ENCODE measurements around the gene TAF11L7.
"Not testable (repeated sequence)": the region's sequence is repeated elsewhere in the genome, so short reads cannot be mapped to it uniquely, and the experiment has no call there.

Gene TAF11L7

DNA sequence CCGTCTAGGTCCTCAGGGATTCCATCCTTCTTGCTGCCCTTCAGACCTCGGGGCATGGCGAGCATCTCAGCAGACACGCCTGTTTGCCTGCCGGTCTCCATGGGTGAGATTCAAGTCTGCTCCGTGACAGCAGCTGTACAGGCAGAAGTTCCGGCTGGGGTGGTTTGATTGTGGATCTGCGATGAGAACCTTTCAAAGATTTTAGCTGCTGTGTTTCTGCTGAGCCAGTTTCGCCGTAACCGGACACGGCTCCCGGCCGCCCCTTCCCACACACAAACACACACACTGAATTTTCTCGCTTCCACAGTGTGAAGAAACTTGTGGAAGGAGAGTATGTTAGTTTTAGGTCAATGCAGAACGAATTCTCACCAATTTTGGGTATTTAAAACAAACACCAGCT lies at the start of gene TAF11L7:
TAF11L7 (minus strand) TSS at position 101 of the 400 bp plus-strand sequence.
- DNase-seq (ENCODE audit: low spot score): not testable (repeated sequence)

DNA sequence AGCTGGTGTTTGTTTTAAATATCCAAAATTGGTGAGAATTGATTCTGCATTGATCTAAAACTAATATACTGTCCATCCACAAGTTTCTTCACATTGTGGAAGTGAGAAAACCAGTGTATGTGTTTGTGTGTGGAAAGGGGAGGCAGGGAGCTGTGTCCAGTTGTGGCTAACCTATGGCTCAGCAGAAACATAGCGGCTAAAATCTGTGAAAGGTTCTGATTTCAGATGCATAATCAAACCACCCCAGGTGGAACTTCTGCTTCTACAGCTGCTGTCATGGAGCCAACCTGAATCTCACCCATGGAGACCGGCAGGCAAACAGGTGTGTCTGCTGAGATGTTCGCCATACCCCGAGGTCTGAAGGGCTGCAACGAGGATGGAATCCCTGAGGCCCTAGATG lies 48.6 kb upstream of the TAF11L7 start, which contains the start of gene TAF11L14:
TAF11L14 (plus strand) TSS at position 301 of the 400 bp plus-strand sequence.
- DNase-seq (ENCODE audit: low spot score): no peak

DNA sequence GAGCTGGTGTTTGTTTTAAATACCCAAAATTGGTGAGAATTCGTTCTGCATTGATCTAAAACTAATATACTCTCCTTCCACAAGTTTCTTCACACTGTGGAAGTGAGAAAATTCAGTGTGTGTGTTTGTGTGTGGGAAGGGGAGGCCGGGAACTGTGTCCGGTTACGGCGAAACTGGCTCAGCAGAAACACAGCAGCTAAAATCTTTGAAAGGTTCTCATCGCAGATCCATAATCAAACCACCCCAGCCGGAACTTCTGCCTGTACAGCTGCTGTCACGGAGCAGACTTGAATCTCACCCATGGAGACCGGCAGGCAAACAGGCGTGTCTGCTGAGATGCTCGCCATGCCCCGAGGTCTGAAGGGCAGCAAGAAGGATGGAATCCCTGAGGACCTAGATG lies 46.2 kb upstream of the TAF11L7 start, which contains the start of gene TAF11L13:
TAF11L13 (plus strand) TSS at position 301 of the 400 bp plus-strand sequence.
- not testable (repeated sequence) for DNase-seq (ENCODE audit: low spot score)

DNA sequence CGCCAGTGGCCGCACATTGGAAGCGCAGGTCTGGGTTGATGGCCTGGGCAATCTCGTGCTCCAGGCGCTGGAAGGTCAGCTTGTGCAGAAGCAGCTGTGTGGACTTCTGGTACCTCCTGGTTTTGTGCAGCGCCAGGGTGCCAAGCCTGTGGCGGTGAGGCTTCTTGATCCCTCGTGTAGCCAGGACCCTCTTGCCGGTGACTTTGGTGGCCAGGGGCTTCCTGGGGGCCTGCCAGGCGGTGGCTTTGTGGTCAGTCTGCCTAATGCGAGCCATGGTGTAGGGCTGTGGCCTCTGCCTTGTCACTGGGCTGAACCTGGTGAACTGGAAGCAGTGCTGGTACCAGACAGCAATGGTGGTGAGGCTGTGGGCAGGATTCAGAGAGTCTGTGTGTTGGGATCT lies 40.1 kb upstream of the TAF11L7 start:
- DNase-seq (ENCODE audit: low spot score): no peak

DNA sequence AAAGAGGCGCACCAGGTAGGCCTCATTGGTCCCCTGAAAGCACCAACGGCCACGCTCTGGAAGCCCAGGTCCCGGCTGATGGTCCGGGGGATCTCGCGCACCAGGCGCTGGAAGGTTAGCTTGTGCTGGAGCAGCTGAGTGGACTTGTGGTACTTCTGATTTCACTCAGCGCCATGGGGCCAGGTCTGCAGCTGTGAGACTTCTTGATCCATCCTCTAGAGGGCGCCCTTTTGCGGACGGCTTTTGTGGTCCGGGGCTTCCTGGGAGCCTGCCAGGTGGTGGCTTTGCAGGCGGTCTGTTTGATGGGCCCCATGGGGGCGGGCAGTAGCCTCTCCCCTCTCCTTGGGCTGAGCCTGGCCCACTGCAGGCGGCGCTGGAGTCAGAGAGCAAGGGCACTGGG lies 35.1 kb upstream of the TAF11L7 start:
- no peak for DNase-seq (ENCODE audit: low spot score)

DNA sequence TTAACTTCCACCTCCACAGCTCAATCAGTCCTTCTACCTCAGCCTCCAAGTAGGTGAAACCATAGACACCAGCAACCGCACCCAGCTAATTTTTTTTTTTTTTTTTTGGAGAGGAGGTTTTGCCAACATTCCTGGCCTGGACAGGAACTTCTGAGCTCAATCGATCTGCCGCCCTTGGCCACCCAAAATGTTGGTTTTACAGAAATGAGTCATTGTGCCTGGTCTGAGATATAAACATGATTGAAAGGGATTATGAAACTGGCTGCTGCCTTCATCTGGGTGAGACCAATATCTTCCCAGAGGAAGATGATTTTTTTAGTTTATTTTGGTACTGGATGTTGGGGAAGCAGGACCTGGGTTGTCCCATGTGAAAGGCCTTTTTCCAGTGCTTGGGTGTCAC lies 33.8 kb upstream of the TAF11L7 start:
- no peak for DNase-seq (ENCODE audit: low spot score)

DNA sequence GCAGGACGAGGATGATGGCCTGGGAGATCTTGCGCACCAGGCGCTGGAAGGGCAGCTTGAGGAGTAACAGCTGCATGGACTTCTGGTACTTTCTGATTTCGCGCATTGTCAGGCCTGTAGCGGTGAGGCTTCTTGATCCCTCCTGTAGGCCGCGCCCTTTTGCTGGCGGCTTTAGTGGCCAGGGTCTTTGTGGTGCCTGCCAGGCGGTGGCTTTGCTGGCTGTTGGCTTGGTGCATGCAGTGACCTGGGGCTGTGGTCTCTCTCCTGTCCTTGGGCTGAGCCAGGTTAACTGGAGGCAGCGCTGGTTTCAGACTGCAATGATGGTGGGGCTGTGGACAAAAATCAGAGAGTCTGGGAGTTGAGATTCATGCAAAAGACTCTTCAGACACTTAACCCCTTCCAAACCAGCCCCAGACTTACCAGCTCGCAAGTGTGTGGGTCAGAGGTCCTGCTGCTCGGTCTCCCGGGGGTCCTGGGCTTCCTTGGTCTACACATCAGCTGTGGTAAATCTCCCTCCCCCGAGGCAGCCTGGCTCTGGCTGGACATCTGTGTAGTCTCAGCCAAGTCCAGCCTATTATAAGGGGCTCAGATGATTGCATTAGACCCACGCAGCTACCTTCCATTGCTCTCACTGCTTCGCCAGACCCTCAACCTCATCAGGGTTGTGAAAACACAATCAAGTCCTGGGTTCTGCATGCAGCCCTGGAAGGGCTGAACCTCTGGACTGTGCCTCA lies 29.5 kb upstream of the TAF11L7 start:
- DNase-seq (ENCODE audit: low spot score): no peak

DNA sequence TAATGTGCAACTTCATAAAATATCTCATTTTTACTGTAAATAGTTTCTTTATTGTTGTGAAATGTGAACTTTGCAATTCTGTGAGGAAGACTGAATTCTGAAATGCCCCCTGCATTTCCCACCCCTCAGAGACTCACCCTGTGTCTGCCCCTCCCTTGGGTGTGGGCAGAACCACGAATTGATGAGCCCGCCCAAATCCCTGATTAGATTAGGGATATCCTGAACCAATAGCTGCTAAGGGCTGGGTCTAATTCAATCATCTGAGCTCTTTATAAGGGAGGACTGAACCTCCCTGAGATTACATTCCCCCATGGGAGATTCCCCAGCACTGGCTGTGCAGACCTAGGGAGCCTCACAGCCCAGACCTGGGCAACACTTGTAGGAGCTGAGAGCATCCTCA lies 24.5 kb upstream of the TAF11L7 start, which contains the start of gene TAF11L12:
TAF11L12 (plus strand) TSS at position 301 of the 400 bp plus-strand sequence.
- DNase-seq (ENCODE audit: low spot score): not testable (repeated sequence)

DNA sequence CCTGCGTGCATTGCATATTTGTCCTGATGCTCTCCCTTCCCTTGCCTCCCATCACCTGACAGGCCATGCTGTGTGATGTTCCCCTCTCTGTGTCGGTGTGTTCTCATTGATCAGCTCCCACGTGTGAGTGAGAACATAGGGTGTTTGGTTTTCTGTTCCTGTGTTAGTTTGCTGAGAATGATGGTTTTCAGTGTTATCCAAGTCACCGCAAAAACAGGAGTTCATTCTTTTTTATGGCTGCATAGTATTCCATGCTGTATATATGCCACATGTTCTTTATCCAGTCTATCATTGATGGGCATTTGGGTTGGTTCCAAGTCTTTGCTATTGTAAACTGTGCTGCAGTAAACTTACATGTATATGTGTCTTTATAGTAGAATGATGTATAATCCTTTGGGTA lies 21.9 kb upstream of the TAF11L7 start:
- DNase-seq (ENCODE audit: low spot score): not testable (repeated sequence)

DNA sequence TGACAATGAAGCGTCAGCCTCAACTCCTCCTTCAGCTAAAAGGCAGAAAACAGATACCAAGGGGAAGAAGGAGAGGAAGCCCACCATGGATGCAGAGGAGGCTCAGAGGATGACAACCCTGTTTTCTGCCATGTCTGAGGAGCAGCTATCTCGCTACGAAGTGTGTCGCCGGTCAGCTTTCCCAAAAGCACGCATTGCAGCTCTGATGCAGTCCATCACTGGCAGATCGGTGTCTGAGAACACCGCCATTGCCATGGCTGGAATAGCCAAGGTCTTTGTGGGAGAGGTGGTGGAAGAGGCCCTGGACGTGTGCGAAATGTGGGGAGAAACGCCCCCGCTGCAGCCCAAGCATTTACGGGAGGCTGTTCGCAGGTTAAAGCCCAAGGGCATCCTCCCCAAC lies 19.4 kb upstream of the TAF11L7 start:
- DNase-seq (ENCODE audit: low spot score): no peak

DNA sequence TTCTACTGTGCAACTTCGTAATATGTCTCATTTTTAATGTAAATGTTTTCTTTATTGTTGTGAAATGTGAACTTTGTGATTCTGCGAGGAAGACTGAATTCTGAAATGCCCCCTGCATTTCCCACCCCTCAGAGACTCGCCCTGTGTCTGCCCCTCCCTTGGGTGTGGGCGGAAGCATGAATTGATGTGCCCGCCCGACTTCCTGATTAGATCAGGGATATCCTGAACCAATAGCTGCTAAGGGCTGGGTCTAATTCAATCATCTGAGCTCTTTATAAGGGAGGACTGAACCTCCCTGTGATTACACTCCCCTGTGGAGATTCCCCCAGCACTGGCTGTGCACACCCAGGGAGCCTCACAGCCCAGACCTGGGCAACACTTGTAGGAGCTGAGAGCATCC lies 18.3 kb upstream of the TAF11L7 start, which contains the start of gene TAF11L11:
TAF11L11 (plus strand) TSS at position 304 of the 400 bp plus-strand sequence.
- DNase-seq (ENCODE audit: low spot score): not testable (repeated sequence)

DNA sequence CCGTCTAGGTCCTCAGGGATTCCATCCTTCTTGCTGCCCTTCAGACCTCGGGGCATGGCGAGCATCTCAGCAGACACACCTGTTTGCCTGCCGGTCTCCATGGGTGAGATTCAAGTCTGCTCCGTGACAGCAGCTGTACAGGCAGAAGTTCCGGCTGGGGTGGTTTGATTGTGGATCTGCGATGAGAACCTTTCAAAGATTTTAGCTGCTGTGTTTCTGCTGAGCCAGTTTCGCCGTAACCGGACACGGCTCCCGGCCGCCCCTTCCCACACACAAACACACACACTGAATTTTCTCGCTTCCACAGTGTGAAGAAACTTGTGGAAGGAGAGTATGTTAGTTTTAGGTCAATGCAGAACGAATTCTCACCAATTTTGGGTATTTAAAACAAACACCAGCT lies 12.2 kb upstream of the TAF11L7 start, which contains the start of gene TAF11L10:
TAF11L10 (minus strand) TSS at position 101 of the 400 bp plus-strand sequence.
- not testable (repeated sequence) for DNase-seq (ENCODE audit: low spot score)

DNA sequence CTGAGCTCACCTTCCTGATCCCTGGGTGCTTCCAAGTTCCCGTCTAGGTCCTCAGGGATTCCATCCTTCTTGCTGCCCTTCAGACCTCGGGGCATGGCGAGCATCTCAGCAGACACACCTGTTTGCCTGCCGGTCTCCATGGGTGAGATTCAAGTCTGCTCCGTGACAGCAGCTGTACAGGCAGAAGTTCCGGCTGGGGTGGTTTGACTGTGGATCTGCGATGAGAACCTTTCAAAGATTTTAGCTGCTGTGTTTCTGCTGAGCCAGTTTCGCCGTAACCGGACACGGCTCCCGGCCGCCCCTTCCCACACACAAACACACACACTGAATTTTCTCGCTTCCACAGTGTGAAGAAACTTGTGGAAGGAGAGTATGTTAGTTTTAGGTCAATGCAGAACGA lies 8.7 kb upstream of the TAF11L7 start, which contains the start of gene TAF11L9:
TAF11L9 (minus strand) TSS at position 140 of the 400 bp plus-strand sequence.
- not testable (repeated sequence) for DNase-seq (ENCODE audit: low spot score)

DNA sequence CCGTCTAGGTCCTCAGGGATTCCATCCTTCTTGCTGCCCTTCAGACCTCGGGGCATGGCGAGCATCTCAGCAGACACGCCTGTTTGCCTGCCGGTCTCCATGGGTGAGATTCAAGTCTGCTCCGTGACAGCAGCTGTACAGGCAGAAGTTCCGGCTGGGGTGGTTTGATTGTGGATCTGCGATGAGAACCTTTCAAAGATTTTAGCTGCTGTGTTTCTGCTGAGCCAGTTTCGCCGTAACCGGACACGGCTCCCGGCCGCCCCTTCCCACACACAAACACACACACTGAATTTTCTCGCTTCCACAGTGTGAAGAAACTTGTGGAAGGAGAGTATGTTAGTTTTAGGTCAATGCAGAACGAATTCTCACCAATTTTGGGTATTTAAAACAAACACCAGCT lies 5.3 kb upstream of the TAF11L7 start, which contains the start of gene TAF11L8:
TAF11L8 (minus strand) TSS at position 101 of the 400 bp plus-strand sequence.
- not testable (repeated sequence) for DNase-seq (ENCODE audit: low spot score)
